HG03039 (cell line): ENCODE data around the gene CPNE7.

Source experiments
- ATAC-seq: cut with Tn5 transposase; IDR thresholded peaks from one replicate; pipeline ENCODE4 v1.9.1; 2021; ENCODE audit warnings: mild to moderate bottlenecking, moderate library complexity; ENCODE audit not compliant: unreplicated experiment

The CPNE7 gene

GRCh38 chr16:89549007-89549700, 26.4 kb upstream of the CPNE7 start:
- ATAC-seq = no peak

- ATAC-seq = no peak
These were observed 25.0 kb upstream of the CPNE7 start for GRCh38 chr16:89550421-89551007.

DNA sequence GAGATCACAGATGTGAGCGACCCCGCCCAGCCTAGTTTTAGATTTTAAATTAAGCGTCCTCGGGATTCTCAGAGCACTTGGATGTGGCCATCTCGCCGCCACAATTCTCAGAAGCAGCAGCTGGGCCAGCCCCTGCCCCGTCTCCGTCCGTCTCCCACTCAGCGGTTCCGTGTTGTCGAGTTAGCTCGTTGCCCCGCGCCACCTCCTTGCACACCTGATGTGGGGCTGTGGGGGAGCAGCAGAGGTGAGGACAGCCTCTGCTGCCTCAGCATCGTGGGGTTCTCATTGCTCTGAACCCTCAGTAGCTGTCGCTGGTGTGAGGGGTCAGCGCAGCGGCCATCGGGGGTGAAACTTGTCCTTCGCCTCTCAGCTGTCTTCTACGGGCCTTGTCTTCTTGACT, 23.2 kb upstream of the CPNE7 start:
- no peak for ATAC-seq

GRCh38 chr16:89552913-89553312, 22.6 kb upstream of the CPNE7 start:
- no peak for ATAC-seq

GRCh38 chr16:89553733-89554132, 21.8 kb upstream of the CPNE7 start:
- ATAC-seq = no peak

DNA sequence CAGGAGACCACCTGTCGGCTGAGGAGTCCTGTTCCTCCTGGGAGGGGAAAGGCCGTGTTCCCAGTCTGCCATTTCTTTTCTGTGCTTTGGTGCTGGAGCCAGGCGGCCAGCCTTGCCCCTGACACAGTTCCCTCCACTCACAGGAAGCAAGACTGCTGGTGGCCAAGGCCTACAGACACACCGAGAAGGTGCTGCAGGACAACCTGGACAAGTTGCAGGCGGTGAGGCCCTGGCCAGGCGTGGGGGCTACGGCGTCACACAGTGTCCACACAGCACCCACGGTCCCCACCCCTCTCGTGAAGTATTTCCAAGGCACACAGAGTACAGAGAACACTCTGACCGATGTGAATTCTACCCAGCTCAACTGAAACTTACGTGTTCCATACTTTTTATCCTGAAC, 21.2 kb upstream of the CPNE7 start:
- no peak for ATAC-seq

- ATAC-seq = no peak
These were observed 20.3 kb upstream of the CPNE7 start for GRCh38 chr16:89555265-89555664.

DNA sequence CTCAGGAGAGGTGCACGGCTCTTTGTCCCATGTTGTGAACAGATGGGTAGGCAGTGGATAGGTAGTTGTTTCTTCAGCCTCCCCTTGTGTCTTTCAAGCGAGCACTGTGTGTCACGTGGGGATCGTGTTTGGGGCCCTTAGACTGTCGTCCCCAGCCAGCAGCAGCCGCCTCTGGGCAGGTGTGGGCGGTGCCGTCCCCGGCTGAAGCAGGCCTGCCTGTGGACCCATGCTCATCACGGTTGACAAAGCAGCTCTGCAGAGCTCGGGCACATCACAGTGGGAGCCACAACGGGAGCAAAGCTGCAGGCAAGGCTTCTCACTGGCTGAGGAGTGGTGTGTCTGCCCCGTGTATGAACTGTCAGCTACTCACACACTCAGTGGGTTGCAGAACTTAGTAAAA, 19.8 kb upstream of the CPNE7 start:
- no peak for ATAC-seq

DNA sequence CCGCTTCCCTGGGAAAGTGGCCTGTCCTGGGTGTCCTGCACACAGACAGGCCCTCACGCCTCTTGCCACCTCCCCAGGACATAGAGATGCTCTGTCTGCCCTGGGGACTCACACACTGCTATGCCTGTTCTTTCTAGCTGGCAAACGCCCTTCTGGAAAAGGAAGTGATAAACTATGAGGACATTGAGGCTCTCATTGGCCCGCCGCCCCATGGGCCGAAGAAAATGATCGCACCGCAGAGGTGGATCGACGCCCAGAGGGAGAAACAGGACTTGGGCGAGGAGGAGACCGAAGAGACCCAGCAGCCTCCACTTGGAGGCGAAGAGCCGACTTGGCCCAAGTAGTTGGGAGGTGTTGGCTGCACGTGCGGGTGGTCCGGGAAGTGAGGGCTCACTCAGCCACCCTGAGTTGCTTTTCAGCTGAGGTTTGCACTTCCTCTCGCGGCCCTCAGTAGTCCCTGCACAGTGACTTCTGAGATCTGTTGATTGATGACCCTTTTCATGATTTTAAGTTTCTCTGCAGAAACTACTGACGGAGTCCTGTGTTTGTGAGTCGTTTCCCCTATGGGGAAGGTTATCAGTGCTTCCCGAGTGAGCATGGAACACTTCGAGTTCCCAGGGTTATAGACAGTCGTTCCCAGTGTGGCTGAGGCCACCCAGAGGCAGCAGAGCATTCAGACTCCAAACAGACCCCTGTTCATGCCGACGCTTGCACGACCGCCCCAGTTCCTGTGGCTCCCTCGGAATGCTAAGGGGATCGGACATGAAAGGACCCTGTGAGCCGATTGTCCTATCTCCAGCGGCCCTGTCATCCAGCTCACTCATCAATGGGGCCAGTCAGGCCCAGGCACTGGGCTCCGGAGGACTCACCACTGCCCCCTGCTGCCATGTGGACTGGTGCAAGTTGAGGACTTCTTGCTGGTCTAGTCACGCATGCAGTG, 18.5 kb upstream of the CPNE7 start:
- no peak for ATAC-seq

DNA sequence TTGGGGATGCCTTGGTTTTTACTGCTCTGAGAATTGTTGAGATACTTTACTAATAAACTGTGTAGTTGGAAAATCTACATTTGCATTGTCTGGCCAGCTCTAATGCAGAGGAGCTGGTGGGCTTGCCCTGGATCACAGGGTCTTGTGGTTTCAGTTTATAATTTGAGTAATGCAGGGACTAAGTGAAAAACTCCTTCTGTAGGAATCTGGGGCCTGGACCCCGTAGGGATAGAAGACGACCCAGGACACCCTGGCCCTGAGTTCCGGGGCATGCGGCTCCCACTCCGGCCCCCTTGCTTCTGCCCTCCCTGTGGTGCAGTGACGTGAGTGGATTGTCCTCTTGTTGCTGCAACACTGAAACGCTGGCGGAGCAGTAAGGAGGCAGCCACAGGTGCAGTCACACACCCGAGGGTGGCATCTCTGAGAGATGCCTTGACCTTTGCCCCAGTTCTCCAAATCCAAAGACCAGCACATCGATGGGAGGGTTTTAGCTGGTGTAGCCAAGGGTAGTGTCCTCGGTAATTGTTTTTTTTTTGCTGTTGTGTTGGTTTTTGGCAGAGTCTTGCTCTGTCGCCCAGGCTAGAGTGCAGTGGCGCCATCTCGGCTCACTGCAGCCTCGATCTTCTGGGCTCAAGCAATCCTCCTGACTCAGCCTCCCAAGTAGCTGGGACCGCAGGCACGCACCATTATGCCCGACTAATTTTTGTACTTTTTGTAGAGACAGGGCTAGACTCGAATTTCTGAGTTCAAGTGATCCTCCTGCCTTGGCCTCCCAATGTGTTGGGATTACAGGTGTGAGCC, 17.7 kb upstream of the CPNE7 start:
- ATAC-seq = no peak

- peak; percentile 86 for ATAC-seq
These were observed 15.0 kb upstream of the CPNE7 start, which contains the start of gene RPL13 for GRCh38 chr16:89560378-89561141. TSS of gene RPL13 (plus strand) at chr16:89560682. CDS start at chr16:89560960, 278 bp downstream.

DNA sequence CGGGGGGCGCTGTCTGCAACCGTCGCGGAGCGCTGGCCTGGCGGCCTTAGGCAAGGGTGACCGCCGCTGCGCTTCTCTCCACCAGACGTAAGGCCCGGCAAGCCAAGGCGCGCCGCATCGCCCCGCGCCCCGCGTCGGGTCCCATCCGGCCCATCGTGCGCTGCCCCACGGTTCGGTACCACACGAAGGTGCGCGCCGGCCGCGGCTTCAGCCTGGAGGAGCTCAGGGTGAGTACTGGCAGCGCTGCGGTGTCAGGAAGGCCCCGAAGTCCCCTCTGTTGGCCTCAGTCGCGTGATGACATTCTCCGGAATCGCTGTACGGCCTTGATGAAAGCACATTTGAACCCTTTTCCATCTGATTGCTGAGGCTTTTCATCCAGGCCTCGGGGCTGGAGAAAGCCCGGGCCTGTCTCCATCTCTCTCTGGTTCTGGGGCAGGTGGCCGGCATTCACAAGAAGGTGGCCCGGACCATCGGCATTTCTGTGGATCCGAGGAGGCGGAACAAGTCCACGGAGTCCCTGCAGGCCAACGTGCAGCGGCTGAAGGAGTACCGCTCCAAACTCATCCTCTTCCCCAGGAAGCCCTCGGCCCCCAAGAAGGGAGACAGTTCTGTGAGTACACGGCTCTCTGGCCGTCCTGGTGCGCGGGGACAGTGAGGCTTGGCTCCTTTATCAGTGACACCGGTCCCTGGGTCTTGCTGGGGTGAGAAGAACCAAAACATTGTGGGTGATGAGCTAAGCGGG, 14.2 kb upstream of the CPNE7 start:
- no peak for ATAC-seq

- no peak for ATAC-seq
These were observed 13.5 kb upstream of the CPNE7 start for GRCh38 chr16:89561884-89562599.

- ATAC-seq = no peak
These were observed 12.6 kb upstream of the CPNE7 start for GRCh38 chr16:89562939-89563338.

DNA sequence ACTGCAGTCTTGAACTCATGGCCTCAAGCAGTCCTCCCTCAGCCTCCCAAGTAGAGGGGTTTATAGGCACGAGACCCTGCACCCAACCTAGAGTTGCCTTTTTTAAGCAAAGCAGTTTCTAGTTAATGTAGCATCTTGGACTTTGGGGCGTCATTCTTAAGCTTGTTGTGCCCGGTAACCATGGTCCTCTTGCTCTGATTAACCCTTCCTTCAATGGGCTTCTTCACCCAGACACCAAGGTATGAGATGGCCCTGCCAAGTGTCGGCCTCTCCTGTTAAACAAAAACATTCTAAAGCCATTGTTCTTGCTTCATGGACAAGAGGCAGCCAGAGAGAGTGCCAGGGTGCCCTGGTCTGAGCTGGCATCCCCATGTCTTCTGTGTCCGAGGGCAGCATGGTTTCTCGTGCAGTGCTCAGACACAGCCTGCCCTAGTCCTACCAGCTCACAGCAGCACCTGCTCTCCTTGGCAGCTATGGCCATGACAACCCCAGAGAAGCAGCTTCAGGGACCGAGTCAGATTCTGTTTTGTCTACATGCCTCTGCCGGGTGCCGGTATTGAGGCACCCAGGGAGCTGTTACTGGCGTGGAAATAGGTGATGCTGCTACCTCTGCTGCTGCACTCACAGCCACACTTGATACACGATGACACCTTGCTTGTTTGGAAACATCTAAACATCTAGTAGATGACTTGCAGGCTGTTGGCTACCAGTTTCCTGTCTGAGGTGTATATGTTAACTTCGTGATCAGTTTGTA, 11.7 kb upstream of the CPNE7 start:
- no peak for ATAC-seq

GRCh38 chr16:89564476-89565255, 10.9 kb upstream of the CPNE7 start:
- ATAC-seq = no peak

- no peak for ATAC-seq
These were observed 10.4 kb upstream of the CPNE7 start for GRCh38 chr16:89565256-89565505.
